Peyer's patch (tissue), 4 donors: ENCODE results near the gene SBF2. TPM values are rescaled to one million over a fixed set of nuclear protein-coding genes. Genes with fewer than 3 reads are reported as not detected.

Experiments used
- DNase-seq, 3 donors: peaks; one replicate each; pipeline ENCODE4 v3.0.0-alpha.2; 2017 to 2019
- H3K27ac ChIP-seq, 4 donors: fragments of 200-600 bp; sonication (generic); one replicate each; pipeline ENCODE4 v1.5.1; 2016 to 2019
- H3K27me3 ChIP-seq, 2 donors: fragments of 200-600 bp; sonication (generic); one replicate each; pipeline ENCODE4 v1.5.1; 2019
- H3K36me3 ChIP-seq, 3 donors: fragments of 200-600 bp; sonication (generic); one replicate each; pipeline ENCODE4 v1.5.1; 2016 to 2019
- H3K4me1 ChIP-seq, 4 donors: fragments of 200-600 bp; sonication (generic); one replicate each; pipeline ENCODE4 v1.5.1; 2016 to 2019
- H3K4me3 ChIP-seq, 4 donors: fragments of 200-600 bp; sonication (generic); 1 replicate in 3 of 4; 2 replicates in 1 of 4; pipeline ENCODE4 v1.5.1; 2016 to 2019; ENCODE audit warnings: mild to moderate bottlenecking in 1 of 4
- H3K9me3 ChIP-seq, 4 donors: fragments of 200-600 bp; sonication (generic); one replicate each; pipeline ENCODE4 v1.5.1; 2016 to 2019; ENCODE audit warnings: mild to moderate bottlenecking in 1 of 4
- CTCF ChIP-seq, 6 experiments: fragments of 450-650 bp in 4 of 6; fragments of 200-600 bp in 2 of 6; sonication (generic) in 1 of 6; IDR thresholded peaks; one replicate each; pipeline ENCODE4 v1.5.1; 2017 to 2019; ENCODE audit warnings: antibody characterized with exemption in 6 of 6, mild to moderate bottlenecking in 3 of 6, moderate library complexity in 1 of 6
- POLR2A ChIP-seq, 2 donors: fragments of 450-650 bp; IDR thresholded peaks; one replicate each; pipeline ENCODE4 v1.5.1; 2017; ENCODE audit warnings: antibody characterized with exemption in 2 of 2, mild to moderate bottlenecking in 2 of 2, moderate library complexity in 2 of 2
- total RNA-seq, 4 donors: library from RNA; depleted of rRNA; stranded (reverse); fragments of >200 nt; gene quantifications; one replicate each; pipeline ENCODE4 v1.1.0, GENCODE V29; 2016

SBF2 gene
- total RNA-seq, 4 donors from 2014 or later, result 52.7 to 70.1 (median 56.7) TPM

- Histone ChIP-seq H3K4me1 (no peaks in the 10 kb centered on the region), H3K27ac (no peak overlapping the region), H3K36me3 (no peaks in the 10 kb centered on the region), H3K9me3 (no peaks in the 10 kb centered on the region), H3K27me3 (no peaks in the 10 kb centered on the region), H3K4me3 (no peak overlapping the region)
- no peak for DNase-seq
- no peak for TF ChIP-seq CTCF (IDR thresholded peaks at IDR 0.05)
- TF ChIP-seq POLR2A (IDR thresholded peaks at IDR 0.05), result no peak
Observed at GRCh38 chr11:9823439-9823838, 470.6 kb downstream of the SBF2 start.

GRCh38 chr11:9821008-9821752 lies 472.8 kb downstream of the SBF2 start:
- Histone ChIP-seq H3K9me3 (no peaks in the 10 kb centered on the region), H3K4me3 (no peak overlapping the region), H3K27ac (no peak overlapping the region), H3K36me3 (no peaks in the 10 kb centered on the region), H3K27me3 (no peaks in the 10 kb centered on the region), H3K4me1 (no peaks in the 10 kb centered on the region)
- no peak for TF ChIP-seq POLR2A (IDR thresholded peaks at IDR 0.05)
- TF ChIP-seq CTCF (IDR thresholded peaks at IDR 0.05), result no peak
- no peak for DNase-seq

GRCh38 chr11:9820260-9820659 lies 473.8 kb downstream of the SBF2 start:
- no peaks in the 10 kb centered on the region for H3K4me1 ChIP-seq
- H3K9me3 ChIP-seq, result no peaks in the 10 kb centered on the region
- no peaks in the 10 kb centered on the region for H3K27me3 ChIP-seq
- TF ChIP-seq POLR2A (IDR thresholded peaks at IDR 0.05) (no peak), CTCF (IDR thresholded peaks at IDR 0.05) (no peak)
- no peak for DNase-seq
- H3K36me3 ChIP-seq, result no peaks in the 10 kb centered on the region
- no peak overlapping the region for H3K27ac ChIP-seq
- H3K4me3 ChIP-seq, result no peak overlapping the region

- H3K27ac ChIP-seq, result no peak overlapping the region
- no peaks in the 10 kb centered on the region for H3K4me1 ChIP-seq
- no peak for DNase-seq
- H3K36me3 ChIP-seq, result peaks cover 0 to 7% (median 0%) of the 10 kb centered on the region in 3 donors
- H3K9me3 ChIP-seq, result no peaks in the 10 kb centered on the region
- no peak overlapping the region for H3K4me3 ChIP-seq
- no peaks in the 10 kb centered on the region for H3K27me3 ChIP-seq
- no peak for TF ChIP-seq CTCF (IDR thresholded peaks at IDR 0.05)
- no peak for TF ChIP-seq POLR2A (IDR thresholded peaks at IDR 0.05)
Observed at GRCh38 chr11:9817191-9817590, 476.8 kb downstream of the SBF2 start.

GRCh38 chr11:9815486-9816136 lies 478.4 kb downstream of the SBF2 start:
- no peak for DNase-seq
- Histone ChIP-seq H3K27me3 (no peaks in the 10 kb centered on the region), H3K4me1 (no peaks in the 10 kb centered on the region), H3K4me3 (no peak overlapping the region), H3K9me3 (no peaks in the 10 kb centered on the region), H3K36me3 (peaks cover 0 to 14% (median 0%) of the 10 kb centered on the region in 3 donors), H3K27ac (no peak overlapping the region)
- TF ChIP-seq CTCF (IDR thresholded peaks at IDR 0.05), result no peak
- TF ChIP-seq POLR2A (IDR thresholded peaks at IDR 0.05), result no peak
